ENCODE measurements around the gene PRKN.

The PRKN gene

DNA sequence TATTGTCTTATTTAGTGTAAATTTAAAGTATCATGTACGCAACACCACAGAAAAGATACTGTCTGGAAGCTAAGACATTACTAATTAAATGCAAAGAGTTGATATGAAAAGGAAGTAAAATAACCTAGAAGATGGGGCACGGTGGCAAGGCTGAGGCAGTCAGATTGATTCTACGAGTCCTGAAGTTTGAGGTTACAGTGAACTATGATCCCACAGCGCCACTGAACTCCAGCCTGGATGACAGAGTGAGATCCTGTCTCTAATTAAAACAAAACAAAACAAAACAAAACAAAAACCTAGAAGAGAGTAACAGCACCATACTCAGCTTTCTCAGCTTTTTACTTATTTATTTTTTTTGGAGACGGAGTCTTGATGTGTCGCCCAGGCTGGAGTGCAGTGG is 199.0 kb downstream of the PRKN start:
- Histone ChIP-seq H3K4me1 (no peaks in the 10 kb centered on the region), H3K27me3 (no peaks in the 10 kb centered on the region), H3K36me3 (no peaks in the 10 kb centered on the region), H3K9me3 (no peaks in the 10 kb centered on the region), H3K4me3 (no peak overlapping the region), H3K27ac (no peak overlapping the region)
- no peak for TF ChIP-seq CTCF (IDR thresholded peaks at IDR 0.05)
- DNase-seq, result no peak
- intact Hi-C loops (cut with DNase I; ENCODE audit: low total_unique reads), result no loop called here

DNA sequence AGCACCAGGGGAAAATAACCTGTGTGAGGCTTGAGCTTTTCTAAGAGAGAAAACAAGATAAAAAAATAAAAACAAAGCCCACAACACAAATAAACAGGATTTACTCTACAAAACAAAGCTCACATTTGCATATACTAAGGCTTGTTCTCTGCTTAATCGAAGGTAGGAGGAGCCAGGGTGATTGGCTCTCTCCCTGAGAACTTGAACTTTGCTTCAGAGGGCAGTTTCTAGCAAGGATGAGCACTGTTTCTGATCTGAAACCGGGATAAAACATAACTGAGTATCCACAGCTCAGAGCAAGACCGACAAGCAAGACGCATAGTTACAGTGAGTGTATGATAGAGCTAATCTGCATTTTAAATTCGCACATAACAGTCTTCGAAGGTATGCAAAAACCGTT is 200.6 kb downstream of the PRKN start:
- no peak for TF ChIP-seq CTCF (IDR thresholded peaks at IDR 0.05)

DNA sequence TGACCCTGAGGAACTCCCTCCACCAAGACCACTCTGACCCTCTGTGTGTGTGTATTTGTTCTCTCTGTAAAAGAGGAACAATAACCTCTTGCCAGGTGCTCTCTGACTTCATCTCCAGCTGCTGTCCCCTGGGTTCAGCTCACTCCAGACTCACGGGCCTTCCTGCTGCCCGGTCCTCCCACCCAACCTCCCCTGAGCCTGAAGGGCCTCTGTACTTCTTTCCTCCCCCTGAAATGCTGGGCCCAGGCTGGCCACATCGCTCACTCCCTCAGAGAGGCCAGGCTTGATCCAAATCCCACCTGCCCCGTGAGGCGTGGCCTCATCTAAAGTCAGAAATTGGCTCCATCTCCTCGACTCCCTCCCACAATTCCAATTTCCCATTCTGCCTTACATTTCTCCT is 202.4 kb downstream of the PRKN start:
- intact Hi-C loops (cut with DNase I; ENCODE audit: low total_unique reads), result no loop called here

More for the DNA sequence above, 200.6 kb downstream of the PRKN start:
- no peak for DNase-seq
- H3K27ac ChIP-seq, result no peak overlapping the region
- no peaks in the 10 kb centered on the region for H3K27me3 ChIP-seq
- no peaks in the 10 kb centered on the region for H3K9me3 ChIP-seq
- no peaks in the 10 kb centered on the region for H3K4me1 ChIP-seq
- H3K36me3 ChIP-seq, result no peaks in the 10 kb centered on the region
- no peak overlapping the region for H3K4me3 ChIP-seq
- intact Hi-C loops (cut with DNase I; ENCODE audit: low total_unique reads), result no loop called here

DNA sequence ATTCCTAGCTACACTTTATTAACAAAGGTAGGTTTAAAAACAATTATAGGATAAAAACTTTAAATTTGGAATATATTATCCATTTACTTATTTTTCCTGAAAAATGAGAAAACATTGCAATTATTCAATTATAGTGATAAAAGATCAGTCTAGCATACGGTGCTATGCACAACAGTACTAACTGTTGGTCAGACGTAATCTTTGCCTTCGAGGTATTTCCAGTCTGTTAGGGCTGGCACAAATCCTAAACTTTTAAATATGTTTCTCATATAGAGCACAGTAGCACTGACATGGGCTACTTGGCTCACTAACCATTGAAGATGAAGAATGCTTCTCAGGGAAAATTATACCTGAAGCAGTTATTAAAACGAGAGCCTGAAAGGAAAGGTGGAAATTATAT is 214.8 kb downstream of the PRKN start:
- H3K9me3 ChIP-seq, result no peaks in the 10 kb centered on the region
- H3K27ac ChIP-seq, result no peak overlapping the region
- H3K36me3 ChIP-seq, result no peaks in the 10 kb centered on the region
- no peak overlapping the region for H3K4me3 ChIP-seq
- DNase-seq, result no peak
- peaks cover 0 to 10% (median 2%) of the 10 kb centered on the region in 4 donors for H3K4me1 ChIP-seq
- intact Hi-C loops (cut with DNase I; ENCODE audit: low total_unique reads), result no loop called here
- H3K27me3 ChIP-seq, result no peaks in the 10 kb centered on the region
- no peak for TF ChIP-seq CTCF (IDR thresholded peaks at IDR 0.05)

More for the DNA sequence above, 202.4 kb downstream of the PRKN start:
- Histone ChIP-seq H3K27me3 (no peaks in the 10 kb centered on the region), H3K4me1 (no peaks in the 10 kb centered on the region), H3K27ac (no peak overlapping the region), H3K4me3 (no peak overlapping the region), H3K9me3 (no peaks in the 10 kb centered on the region), H3K36me3 (no peaks in the 10 kb centered on the region)
- TF ChIP-seq CTCF (IDR thresholded peaks at IDR 0.05), result no peak
- no peak for DNase-seq

- no peak for DNase-seq
- no peak overlapping the region for H3K4me3 ChIP-seq
- no peaks in the 10 kb centered on the region for H3K4me1 ChIP-seq
- intact Hi-C loops (cut with DNase I; ENCODE audit: low total_unique reads), result no loop called here
- no peaks in the 10 kb centered on the region for H3K9me3 ChIP-seq
- no peak for TF ChIP-seq CTCF (IDR thresholded peaks at IDR 0.05)
- no peaks in the 10 kb centered on the region for H3K27me3 ChIP-seq
- H3K27ac ChIP-seq, result no peak overlapping the region
- H3K36me3 ChIP-seq, result no peaks in the 10 kb centered on the region
These were observed 230.2 kb downstream of the PRKN start for GRCh38 chr6:162497389-162497788.

DNA sequence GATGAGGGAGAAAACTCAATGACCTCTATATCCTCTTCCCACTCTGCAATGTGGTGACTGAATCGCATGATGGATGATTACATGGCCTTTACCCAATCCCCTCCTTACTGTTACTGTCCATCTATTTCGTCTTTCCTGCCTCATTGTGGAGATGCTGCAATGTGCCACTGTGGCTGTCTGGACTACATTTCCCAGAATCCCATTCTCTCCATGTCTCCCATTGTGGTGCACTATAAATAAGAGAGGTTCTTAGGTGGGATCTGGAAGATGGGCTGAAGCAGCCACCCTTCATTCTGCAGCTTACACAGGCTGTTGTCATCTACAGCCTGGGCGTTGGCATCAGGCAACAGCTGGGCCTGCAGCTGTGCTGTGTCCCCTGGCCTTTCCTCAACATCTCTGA is 233.6 kb downstream of the PRKN start:
- no peak for DNase-seq

More for the DNA sequence above, 233.6 kb downstream of the PRKN start:
- no peaks in the 10 kb centered on the region for H3K27me3 ChIP-seq
- no peaks in the 10 kb centered on the region for H3K4me1 ChIP-seq
- H3K27ac ChIP-seq, result no peak overlapping the region
- H3K4me3 ChIP-seq, result no peak overlapping the region
- intact Hi-C loops (cut with DNase I; ENCODE audit: low total_unique reads), result no loop called here
- H3K9me3 ChIP-seq, result no peaks in the 10 kb centered on the region
- no peak for TF ChIP-seq CTCF (IDR thresholded peaks at IDR 0.05)
- H3K36me3 ChIP-seq, result no peaks in the 10 kb centered on the region

Measured in tibial artery (tissue), 4 donors.